Sigmoid colon (tissue), 4 donors: ENCODE results near the gene NDST3.

Experiments used
- POLR2A ChIP-seq, 2 donors: fragments of 450-650 bp; IDR thresholded peaks; one replicate each; pipeline ENCODE4 v1.6.1; 2016; ENCODE audit warnings: antibody characterized with exemption in 2 of 2, mild to moderate bottlenecking in 2 of 2, moderate library complexity in 2 of 2
- POLR2AphosphoS5 ChIP-seq, 4 donors: sonication (generic); formaldehyde crosslinking; IDR thresholded peaks; one replicate each; pipeline ENCODE4 v1.6.1; 2017; ENCODE audit warnings: antibody characterized with exemption in 4 of 4
- TF ChIP-seq, protein P1 (sequence below), 4 experiments: fragments of 450-650 bp in 3 of 4; fragments of 200-600 bp in 1 of 4; IDR thresholded peaks; one replicate each; pipeline ENCODE4 v1.5.1; 2016 to 2019; ENCODE audit warnings: antibody characterized with exemption in 4 of 4, mild to moderate bottlenecking in 3 of 4, moderate library complexity in 2 of 4

GRCh38 chr4:118167306-118167705 lies 133.0 kb downstream of the NDST3 start:
- TF ChIP-seq, protein P1, sequence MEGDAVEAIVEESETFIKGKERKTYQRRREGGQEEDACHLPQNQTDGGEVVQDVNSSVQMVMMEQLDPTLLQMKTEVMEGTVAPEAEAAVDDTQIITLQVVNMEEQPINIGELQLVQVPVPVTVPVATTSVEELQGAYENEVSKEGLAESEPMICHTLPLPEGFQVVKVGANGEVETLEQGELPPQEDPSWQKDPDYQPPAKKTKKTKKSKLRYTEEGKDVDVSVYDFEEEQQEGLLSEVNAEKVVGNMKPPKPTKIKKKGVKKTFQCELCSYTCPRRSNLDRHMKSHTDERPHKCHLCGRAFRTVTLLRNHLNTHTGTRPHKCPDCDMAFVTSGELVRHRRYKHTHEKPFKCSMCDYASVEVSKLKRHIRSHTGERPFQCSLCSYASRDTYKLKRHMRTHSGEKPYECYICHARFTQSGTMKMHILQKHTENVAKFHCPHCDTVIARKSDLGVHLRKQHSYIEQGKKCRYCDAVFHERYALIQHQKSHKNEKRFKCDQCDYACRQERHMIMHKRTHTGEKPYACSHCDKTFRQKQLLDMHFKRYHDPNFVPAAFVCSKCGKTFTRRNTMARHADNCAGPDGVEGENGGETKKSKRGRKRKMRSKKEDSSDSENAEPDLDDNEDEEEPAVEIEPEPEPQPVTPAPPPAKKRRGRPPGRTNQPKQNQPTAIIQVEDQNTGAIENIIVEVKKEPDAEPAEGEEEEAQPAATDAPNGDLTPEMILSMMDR (IDR thresholded peaks at IDR 0.05) = no peak
- TF ChIP-seq POLR2A (IDR thresholded peaks at IDR 0.05) = no peak
- no peak for TF ChIP-seq POLR2AphosphoS5 (IDR thresholded peaks at IDR 0.05)
